SK-N-MC (cell line): ENCODE results near the gene ANKRD66.

Experiments used
- EZH2 ChIP-seq: fragments of 200-600 bp; sonication (generic); IDR thresholded peaks from one replicate; pipeline ENCODE4 v1.6.1; 2017; ENCODE audit warnings: antibody characterized with exemption
- FOXP2 ChIP-seq: optimal IDR thresholded peaks from 2 replicates; pipeline ENCODE3; 2011; ENCODE audit warnings: mild to moderate bottlenecking, moderate library complexity; ENCODE audit not compliant: insufficient read depth; ENCODE audit errors: extremely low read length, control extremely low read depth
- POLR2AphosphoS5 ChIP-seq: IDR thresholded peaks from 2 replicates; pipeline ENCODE4 v1.6.1; 2012; ENCODE audit warnings: mild to moderate bottlenecking, low read depth, low read length, borderline replicate concordance

- TF ChIP-seq EZH2: no peak
- no peak for TF ChIP-seq POLR2AphosphoS5
- no peak for TF ChIP-seq FOXP2
These were observed 27.6 kb upstream of the ANKRD66 start for GRCh38 chr6:46719099-46719498.
